H1 (cell line): ENCODE measurements around the gene CTDP1. TPM values are rescaled to one million over a fixed set of nuclear protein-coding genes. Genes with fewer than 3 reads are reported as not detected.

Experiments
- CTCF ChIA-PET: fragments of 300-600 bp; sonication (Branson Sonifier 250); formaldehyde crosslinking; loops from one replicate; lab custom pipeline; 2021; ENCODE audit not compliant: partially characterized antibody; lab: Charles Lee
- POLR2A ChIA-PET: fragments of 300-600 bp; sonication (Branson Sonifier 250); formaldehyde crosslinking; loops from one replicate; lab custom pipeline; 2021; ENCODE audit warnings: inconsistent platforms; ENCODE audit not compliant: partially characterized antibody; lab: Charles Lee
- DNase-seq, 2 experiments: peaks; one replicate each; pipeline versions ENCODE4 v3.0.0 to v3.0.0-alpha.2; 2010 to 2022; ENCODE audit warnings: low spot score in 2 of 2, low read depth in 1 of 2, mixed read lengths in 1 of 2
- FAIRE-seq: peaks from 2 replicates; lab custom pipeline; 2011; peaks lifted over from hg19 to GRCh38; lab: Jason Lieb, UNC
- H2AFZ ChIP-seq: 2 replicates; pipeline ENCODE4 v1.8.1; 2012; ENCODE audit warnings: low read length, inconsistent platforms
- H2AK5ac ChIP-seq: 2 replicates; pipeline ENCODE4 v1.6.1; 2013; ENCODE audit warnings: low read depth, low read length
- H2BK120ac ChIP-seq: replicated peaks from 2 replicates; pipeline ENCODE3; 2013; ENCODE audit warnings: low read depth, low read length, inconsistent platforms
- H2BK12ac ChIP-seq: 2 replicates; pipeline ENCODE4 v1.6.1; 2013; ENCODE audit warnings: low read depth, low read length
- H2BK15ac ChIP-seq: 2 replicates; pipeline ENCODE4 v1.6.1; 2013; ENCODE audit warnings: low read length
- H2BK20ac ChIP-seq: 2 replicates; pipeline ENCODE4 v1.6.1; 2013; ENCODE audit warnings: low read length
- H2BK5ac ChIP-seq: 2 replicates; pipeline ENCODE4 v1.6.1; 2013; ENCODE audit warnings: low read depth, low read length
- H3K14ac ChIP-seq: 2 replicates; pipeline ENCODE4 v1.6.1; 2013; ENCODE audit warnings: inconsistent platforms; ENCODE audit not compliant: insufficient read length
- H3K18ac ChIP-seq: 2 replicates; pipeline ENCODE4 v1.6.1; 2013; ENCODE audit warnings: low read length; ENCODE audit errors: extremely low read depth
- H3K23ac ChIP-seq: 2 replicates; pipeline ENCODE4 v1.6.1; 2013; ENCODE audit warnings: inconsistent platforms; ENCODE audit not compliant: insufficient read length
- H3K23me2 ChIP-seq: 2 replicates; pipeline ENCODE4 v1.6.1; 2013; ENCODE audit warnings: low read depth, low read length
- H3K27ac ChIP-seq: 2 replicates; pipeline ENCODE4 v1.6.1; 2011; ENCODE audit warnings: low read depth, low read length, inconsistent platforms
- H3K27me3 ChIP-seq, 4 experiments: replicated peaks in 1 of 4; 1 replicate in 1 of 4; 2 replicates in 3 of 4; pipeline versions ENCODE4 v1.6.1 to v1.8.1; 2011 to 2013; ENCODE audit warnings: low read length in 3 of 4, mild to moderate bottlenecking in 3 of 4, inconsistent platforms in 2 of 4, mixed read lengths in 2 of 4, moderate library complexity in 1 of 4; ENCODE audit not compliant: control insufficient read depth in 3 of 4, insufficient read depth in 3 of 4; ENCODE audit errors: extremely low read depth in 1 of 4
- H3K36me3 ChIP-seq, 4 experiments: 2 replicates each; pipeline versions ENCODE4 v1.6.1 to v1.8.1; 2011 to 2013; ENCODE audit warnings: mild to moderate bottlenecking in 4 of 4, low read length in 3 of 4, moderate library complexity in 2 of 4, control low read depth in 1 of 4, inconsistent platforms in 1 of 4; ENCODE audit not compliant: insufficient read depth in 4 of 4, control insufficient read depth in 2 of 4
- H3K4ac ChIP-seq: replicated peaks from 2 replicates; pipeline ENCODE3; 2013; ENCODE audit warnings: low read length, low read depth, mixed read lengths, inconsistent platforms; ENCODE audit not compliant: insufficient read length
- H3K4me1 ChIP-seq, 4 experiments: replicated peaks in 1 of 4; 1 replicate in 1 of 4; 2 replicates in 3 of 4; pipeline versions ENCODE4 v1.6.1 to v1.8.1; 2011 to 2013; ENCODE audit warnings: low read length in 3 of 4, inconsistent platforms in 2 of 4, mixed read lengths in 1 of 4; ENCODE audit not compliant: insufficient read depth in 4 of 4, control insufficient read depth in 3 of 4
- H3K4me2 ChIP-seq, 2 experiments: 2 replicates each; pipeline versions ENCODE4 v1.6.1 to v1.8.1; 2011 to 2013; ENCODE audit warnings: low read depth in 2 of 2, low read length in 2 of 2, control low read depth in 1 of 2, inconsistent platforms in 1 of 2, mild to moderate bottlenecking in 1 of 2; ENCODE audit not compliant: insufficient read depth in 1 of 2
- H3K4me3 ChIP-seq, 4 experiments: fragments of 200-600, 300-600 bp in 1 of 4; sonication (generic), shearing (Covaris generic), sonication (Bioruptor Twin) in 1 of 4; 2 replicates each; pipeline versions ENCODE4 v1.5.1 to v1.8.1; 2011 to 2016; ENCODE audit warnings: low read length in 4 of 4, low read depth in 3 of 4, control low read depth in 2 of 4, inconsistent platforms in 2 of 4, mild to moderate bottlenecking in 2 of 4, mixed read lengths in 1 of 4, moderate library complexity in 1 of 4; ENCODE audit not compliant: insufficient read depth in 2 of 4; ENCODE audit errors: extremely low read depth in 1 of 4
- H3K56ac ChIP-seq: replicated peaks from 2 replicates; pipeline ENCODE3; 2013; ENCODE audit warnings: low read depth, mild to moderate bottlenecking, mixed read lengths, low read length, inconsistent platforms; ENCODE audit not compliant: insufficient read length
- H3K79me1 ChIP-seq: 2 replicates; pipeline ENCODE4 v1.6.1; 2013; ENCODE audit warnings: low read depth, low read length, control low read depth
- H3K79me2 ChIP-seq, 2 experiments: 2 replicates each; pipeline versions ENCODE4 v1.6.1 to v1.8.1; 2012 to 2013; ENCODE audit warnings: low read length in 2 of 2, mild to moderate bottlenecking in 2 of 2, inconsistent platforms in 1 of 2; ENCODE audit not compliant: insufficient read depth in 2 of 2, control insufficient read depth in 1 of 2
- H3K9ac ChIP-seq, 4 experiments: replicated peaks in 1 of 4; 1 replicate in 1 of 4; 2 replicates in 3 of 4; pipeline versions ENCODE4 v1.6.1 to v1.8.1; 2011 to 2013; ENCODE audit warnings: low read depth in 3 of 4, low read length in 3 of 4, control low read depth in 2 of 4, mild to moderate bottlenecking in 2 of 4, moderate library complexity in 2 of 4, inconsistent platforms in 1 of 4; ENCODE audit errors: extremely low read depth in 1 of 4
- H3K9me3 ChIP-seq, 2 experiments: 2 replicates each; pipeline versions ENCODE4 v1.6.1 to v1.8.1; 2012 to 2013; ENCODE audit warnings: mild to moderate bottlenecking in 2 of 2, moderate library complexity in 2 of 2, control low read depth in 1 of 2, inconsistent platforms in 1 of 2, low read depth in 1 of 2, low read length in 1 of 2, mixed read lengths in 1 of 2; ENCODE audit not compliant: insufficient read depth in 2 of 2
- H4K20me1 ChIP-seq, 2 experiments: replicated peaks in 1 of 2; 2 replicates each; pipeline versions ENCODE3 to v1.8.1; 2011 to 2013; ENCODE audit warnings: inconsistent platforms in 2 of 2, low read length in 2 of 2, mild to moderate bottlenecking in 1 of 2; ENCODE audit not compliant: insufficient read depth in 2 of 2, control insufficient read depth in 1 of 2
- H4K5ac ChIP-seq: 2 replicates; pipeline ENCODE4 v1.6.1; 2013; ENCODE audit warnings: low read length, low read depth, mixed read lengths, inconsistent platforms; ENCODE audit not compliant: insufficient read length
- H4K8ac ChIP-seq: 2 replicates; pipeline ENCODE4 v1.8.0; 2013; ENCODE audit warnings: mild to moderate bottlenecking, moderate library complexity, low read length, inconsistent platforms; ENCODE audit not compliant: insufficient read depth; ENCODE audit errors: extremely low read depth
- H4K91ac ChIP-seq: replicated peaks from 2 replicates; pipeline ENCODE3; 2013; ENCODE audit warnings: low read length, mixed read lengths, inconsistent platforms; ENCODE audit not compliant: insufficient read length
- ASH2L ChIP-seq: fragments of 200-600, 300-600 bp; sonication (generic); IDR thresholded peaks from one replicate; pipeline ENCODE4 v1.7.1; 2017; ENCODE audit warnings: low read length
- BACH1 ChIP-seq: IDR thresholded peaks from 2 replicates; pipeline ENCODE4 v1.6.1; 2012; ENCODE audit warnings: low read length, improper control_type of control experiment
- EGR1 ChIP-seq: IDR thresholded peaks from 2 replicates; pipeline ENCODE4 v1.6.1; 2011; ENCODE audit warnings: low read depth, low read length, borderline replicate concordance
- GTF2F1 ChIP-seq: IDR thresholded peaks from 2 replicates; pipeline ENCODE4 v1.6.1; 2012; ENCODE audit warnings: low read depth, low read length, improper control_type of control experiment, borderline replicate concordance
- JUND ChIP-seq: IDR thresholded peaks from 2 replicates; pipeline ENCODE4 v1.6.1; 2011; ENCODE audit warnings: mild to moderate bottlenecking, improper control_type of control experiment, low read length
- KDM4A ChIP-seq: IDR thresholded peaks from one replicate; pipeline ENCODE4 v1.7.1; 2012; ENCODE audit warnings: low read depth, mild to moderate bottlenecking, moderate library complexity, low read length, inconsistent platforms; ENCODE audit not compliant: severe bottlenecking
- MAFK ChIP-seq: IDR thresholded peaks from 2 replicates; pipeline ENCODE4 v1.6.1; 2012; ENCODE audit warnings: low read depth, mild to moderate bottlenecking, improper control_type of control experiment, low read length
- POLR2A ChIP-seq, 2 experiments: IDR thresholded peaks; 1 replicate in 1 of 2; 2 replicates in 1 of 2; pipeline ENCODE4 v1.6.1; 2011; ENCODE audit warnings: low read depth in 2 of 2, low read length in 2 of 2, mild to moderate bottlenecking in 2 of 2; ENCODE audit errors: control extremely low read depth in 1 of 2
- POU5F1 ChIP-seq: IDR thresholded peaks from 2 replicates; pipeline ENCODE4 v1.6.1; 2011; ENCODE audit warnings: low read depth, mild to moderate bottlenecking, low read length, moderate library complexity
- RFX5 ChIP-seq: IDR thresholded peaks from 2 replicates; pipeline ENCODE4 v1.6.1; 2011; ENCODE audit warnings: low read depth, low read length, improper control_type of control experiment, borderline replicate concordance
- SP4 ChIP-seq: IDR thresholded peaks from 2 replicates; pipeline ENCODE4 v1.6.1; 2012; ENCODE audit warnings: low read length, inconsistent platforms
- TAF1 ChIP-seq: IDR thresholded peaks from 2 replicates; pipeline ENCODE4 v1.6.1; 2011; ENCODE audit warnings: mild to moderate bottlenecking, low read depth, low read length
- ZNF274 ChIP-seq: IDR thresholded peaks from 2 replicates; pipeline ENCODE4 v1.7.0; 2012; ENCODE audit warnings: low read length, borderline replicate concordance; ENCODE audit errors: extremely low read depth
- WGBS, 2 experiments: shearing (Covaris generic) in 1 of 2; methylation state at CpG; one replicate each; pipeline versions ENCODE4 v1.1.6 to v1.1.7; 2013 to 2015; ENCODE audit warnings: low lambda C conversion rate in 2 of 2, mixed read lengths in 2 of 2, inconsistent platforms in 1 of 2, low coverage in 1 of 2, missing lambda C conversion rate in 1 of 2; ENCODE audit not compliant: insufficient replicate concordance in 2 of 2, insufficient coverage in 1 of 2, insufficient read length in 1 of 2; ENCODE audit errors: extremely low coverage in 1 of 2, missing lambda C conversion rate in 1 of 2; 5-methylcytosine and 5-hydroxymethylcytosine counted together
- polyA plus RNA-seq, 7 experiments: library from polyadenylated mRNA; depleted of rRNA in 3 of 7; stranded (reverse) in 5 of 7; unstranded in 2 of 7; fragments of >200 nt in 5 of 7; fragments of 200-250 nt in 2 of 7; gene quantifications; 1 replicate in 5 of 7; 2 replicates in 1 of 7; 4 replicates in 1 of 7; pipeline versions ENCODE4 v1.2.1 to v1.2.3, GENCODE V29; 2011 to 2013; ENCODE audit warnings: missing spikeins in 2 of 7, mixed read lengths in 2 of 7
- total RNA-seq: library from RNA; stranded (reverse); fragmentation: NEBNext Ultra II Directional; extraction: Animal tissue kit (Norgen Biotek cat#: 25700); gene quantifications from 2 replicates; pipeline ENCODE4 v1.2.1, GENCODE V29; 2021
- TF ChIP-seq, protein P1 (sequence below): IDR thresholded peaks from 2 replicates; pipeline ENCODE4 v1.6.1; 2011; ENCODE audit warnings: low read length, improper control_type of control experiment
- TF ChIP-seq, protein P2 (sequence below): IDR thresholded peaks from 2 replicates; pipeline ENCODE4 v1.6.1; 2012; ENCODE audit warnings: inconsistent platforms

CTDP1 gene
- total and polyA plus RNA-seq, 2 of the 8 experiments (the other 6 are each of a cell fraction or from before 2014, with no cell fraction given) = 16.6 to 37.0 TPM

DNA sequence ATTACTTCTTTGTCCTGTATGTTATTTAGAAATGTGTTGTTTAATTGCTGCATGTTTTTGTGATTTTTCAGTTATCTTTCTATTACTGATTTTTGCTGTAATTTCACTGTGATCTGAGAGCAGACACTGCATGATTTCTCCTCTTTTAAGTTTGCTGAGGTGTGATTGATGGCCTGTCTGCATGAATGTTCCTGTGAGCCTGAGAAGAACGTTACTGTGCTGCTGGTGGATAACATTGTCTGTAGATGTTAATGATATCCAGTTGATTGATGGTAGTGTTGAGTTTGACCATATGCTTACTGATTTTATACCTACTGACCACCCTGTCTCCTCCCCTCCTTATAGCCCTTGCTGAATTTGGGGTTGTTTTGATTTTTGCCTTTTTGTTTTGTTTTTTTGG lies 80.7 kb downstream of the CTDP1 start:
- ChIA-PET POLR2A (no interaction called here), CTCF (no interaction called here)
- H3K23ac ChIP-seq = no peak overlapping the region
- no peak overlapping the region for H3K27ac ChIP-seq
- H3K36me3 ChIP-seq = no peaks in the 10 kb centered on the region; a peak in 1 of 8 replicates
- no peak overlapping the region for H3K4me2 ChIP-seq
- no peak overlapping the region for H4K5ac ChIP-seq
- no peak overlapping the region for H3K14ac ChIP-seq
- H3K4me1 ChIP-seq = no peaks in the 10 kb centered on the region
- H2AFZ ChIP-seq = no peak overlapping the region
- H3K4me3 ChIP-seq = no peak overlapping the region
- H2AK5ac ChIP-seq = no peak overlapping the region
- H3K4ac ChIP-seq = no peak overlapping the region
- H3K18ac ChIP-seq = no peak overlapping the region
- H2BK12ac ChIP-seq = no peak overlapping the region
- no peak overlapping the region for H4K91ac ChIP-seq
- H2BK120ac ChIP-seq = no peak overlapping the region
- no peaks in the 10 kb centered on the region for H3K27me3 ChIP-seq
- WGBS, 2 experiments = 88% methylated on average over 1 of the region's 1 CpG; no CpG with 5 or more reads in 1 of the 2 experiments
- DNase-seq (no peak), FAIRE-seq (no peak)
- H2BK5ac ChIP-seq = no peak overlapping the region
- H2BK20ac ChIP-seq = no peak overlapping the region
- no peak overlapping the region for H3K56ac ChIP-seq
- H3K23me2 ChIP-seq = peaks cover 2% of the 10 kb centered on the region; the same call in 1 of the 2 replicates
- no peak overlapping the region for H3K9ac ChIP-seq
- peaks cover 0 to 4% of the 10 kb centered on the region in 2 experiments; a peak in 1 of 4 replicates for H3K9me3 ChIP-seq
- H3K79me1 ChIP-seq = no peaks in the 10 kb centered on the region
- H4K8ac ChIP-seq = no peak overlapping the region
- H3K79me2 ChIP-seq = no peaks in the 10 kb centered on the region
- H2BK15ac ChIP-seq = no peak overlapping the region
- H4K20me1 ChIP-seq = peaks cover 0 to 2% of the 10 kb centered on the region in 2 experiments
- TF ChIP-seq SP4 = no peak
- no peak for TF ChIP-seq MAFK
- TF ChIP-seq POU5F1 = no peak
- TF ChIP-seq GTF2F1 = no peak
- no peak for TF ChIP-seq POLR2A (IDR thresholded peaks at IDR 0.05; ENCODE audit: control extremely low read depth in 1 of 2, low read depth in 2 of 2, low read length in 2 of 2)
- TF ChIP-seq KDM4A = no peak
- no peak for TF ChIP-seq EGR1
- no peak for TF ChIP-seq BACH1
- no peak for TF ChIP-seq ZNF274
- TF ChIP-seq, protein P1, sequence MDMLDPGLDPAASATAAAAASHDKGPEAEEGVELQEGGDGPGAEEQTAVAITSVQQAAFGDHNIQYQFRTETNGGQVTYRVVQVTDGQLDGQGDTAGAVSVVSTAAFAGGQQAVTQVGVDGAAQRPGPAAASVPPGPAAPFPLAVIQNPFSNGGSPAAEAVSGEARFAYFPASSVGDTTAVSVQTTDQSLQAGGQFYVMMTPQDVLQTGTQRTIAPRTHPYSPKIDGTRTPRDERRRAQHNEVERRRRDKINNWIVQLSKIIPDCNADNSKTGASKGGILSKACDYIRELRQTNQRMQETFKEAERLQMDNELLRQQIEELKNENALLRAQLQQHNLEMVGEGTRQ = no peak
- no peak for TF ChIP-seq TAF1
- TF ChIP-seq, protein P2, sequence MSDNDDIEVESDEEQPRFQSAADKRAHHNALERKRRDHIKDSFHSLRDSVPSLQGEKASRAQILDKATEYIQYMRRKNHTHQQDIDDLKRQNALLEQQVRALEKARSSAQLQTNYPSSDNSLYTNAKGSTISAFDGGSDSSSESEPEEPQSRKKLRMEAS = no peak
- no peak for TF ChIP-seq ASH2L
- no peak for TF ChIP-seq RFX5
- no peak for TF ChIP-seq JUND
